HG03097 (cell line): ENCODE results near the gene SETD1B.
A peak's percentile ranks its signal among the peaks of the same experiment; 100 is the strongest.

Experiments
- ATAC-seq: cut with Tn5 transposase; IDR thresholded peaks from one replicate; pipeline ENCODE4 v1.9.1; 2021; ENCODE audit not compliant: unreplicated experiment, low FRiP score

Gene SETD1B

GRCh38 chr12:121794534-121795033 is 9.2 kb upstream of the SETD1B start:
- ATAC-seq: no peak

- no peak for ATAC-seq
Observed at GRCh38 chr12:121795034-121795968, 8.5 kb upstream of the SETD1B start.

- ATAC-seq: no peak
Observed at GRCh38 chr12:121796855-121797751, 6.7 kb upstream of the SETD1B start.

GRCh38 chr12:121797937-121798786 is 5.6 kb upstream of the SETD1B start:
- ATAC-seq: no peak

GRCh38 chr12:121798787-121799155 is 5.0 kb upstream of the SETD1B start:
- no peak for ATAC-seq

- ATAC-seq: no peak
Observed at GRCh38 chr12:121799156-121799841, 4.5 kb upstream of the SETD1B start.

GRCh38 chr12:121799842-121800693 is 3.7 kb upstream of the SETD1B start:
- no peak for ATAC-seq

DNA sequence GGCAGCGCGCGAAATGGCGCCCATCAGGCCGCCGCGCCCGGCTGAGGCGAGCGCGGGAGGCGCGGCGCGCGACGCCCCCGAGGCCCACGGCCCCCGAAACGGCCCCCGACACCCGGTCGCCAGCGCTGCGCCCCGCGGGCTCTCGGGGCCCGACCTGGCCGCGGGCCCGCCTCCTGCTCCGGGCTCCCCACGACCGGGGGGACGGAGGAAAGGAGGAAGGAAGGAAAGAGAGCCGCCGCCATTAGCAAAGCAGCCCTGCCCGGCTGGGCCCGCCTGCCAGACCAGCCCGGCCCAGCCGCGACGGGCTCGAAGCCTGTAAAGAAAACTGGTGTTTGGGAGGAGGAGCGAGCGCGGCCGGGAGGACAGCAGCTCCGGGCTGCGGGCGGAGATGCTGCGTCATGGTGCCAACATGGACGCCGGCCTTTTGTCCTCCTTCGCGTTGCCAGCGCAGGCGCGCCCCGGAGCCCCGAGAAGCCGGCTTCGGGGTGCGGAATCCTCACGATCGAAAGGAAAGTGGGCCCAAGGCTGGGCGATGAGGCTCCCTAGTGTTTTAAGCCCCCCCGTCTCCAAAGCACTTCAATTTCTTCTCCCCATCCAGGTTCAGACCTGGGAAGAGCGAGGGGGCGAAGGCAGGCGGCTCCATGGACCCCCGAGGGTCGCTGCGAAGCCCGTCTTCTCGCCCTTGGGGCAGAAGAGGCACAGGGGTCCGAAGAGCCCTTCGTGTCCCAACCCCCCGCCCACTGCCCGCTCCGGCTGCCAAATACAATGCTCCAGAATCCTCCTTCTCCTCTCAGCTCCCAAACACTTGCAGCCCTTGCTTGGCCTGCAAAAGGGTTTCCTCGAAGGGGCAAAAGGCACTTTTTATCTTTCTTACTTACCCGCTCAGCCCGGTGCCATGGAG is 2.9 kb upstream of the SETD1B start:
- ATAC-seq: no peak

DNA sequence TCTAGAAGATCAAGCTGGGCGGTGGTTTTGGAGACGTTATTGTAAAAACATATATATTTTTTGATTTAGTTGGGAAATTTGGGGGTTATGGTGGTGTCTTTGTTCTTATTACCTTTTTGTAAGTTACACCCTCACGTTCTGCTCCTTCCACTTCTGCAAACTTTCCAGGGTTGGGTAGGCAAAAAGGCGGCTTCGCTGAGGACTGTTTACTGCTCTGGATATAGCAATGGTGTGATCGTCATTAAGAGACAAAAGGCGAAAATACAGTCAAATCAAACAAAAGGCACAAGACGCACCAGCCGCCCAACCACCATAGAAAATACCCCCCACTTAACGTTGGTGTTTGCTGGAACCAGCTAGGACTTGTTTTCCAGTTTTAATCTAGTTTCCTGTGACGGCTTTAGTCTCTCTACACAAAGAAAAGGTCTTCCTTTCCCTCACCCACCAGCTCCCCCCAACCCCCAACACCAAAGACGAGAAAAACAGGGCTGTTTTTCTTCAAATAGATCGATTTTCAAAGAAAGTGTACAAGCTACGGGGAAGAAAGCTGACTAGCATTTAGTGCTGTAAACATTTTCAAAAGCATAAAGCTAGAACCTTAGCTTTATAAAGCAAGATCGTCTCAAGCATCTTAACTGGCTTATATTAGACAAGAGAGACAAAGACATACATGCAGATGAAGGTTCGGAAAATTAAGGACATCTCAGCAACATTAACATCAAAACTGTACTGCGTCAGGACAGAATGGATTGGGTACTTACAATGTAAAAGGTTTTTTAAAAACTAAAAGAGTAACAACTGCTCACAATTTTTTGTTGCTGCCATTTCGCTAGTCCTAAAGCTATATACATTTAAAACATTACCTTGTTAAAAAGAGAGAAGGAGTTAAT is 2.0 kb upstream of the SETD1B start:
- ATAC-seq: no peak

- no peak for ATAC-seq
Observed at GRCh38 chr12:121802485-121802842, 1.3 kb upstream of the SETD1B start.

DNA sequence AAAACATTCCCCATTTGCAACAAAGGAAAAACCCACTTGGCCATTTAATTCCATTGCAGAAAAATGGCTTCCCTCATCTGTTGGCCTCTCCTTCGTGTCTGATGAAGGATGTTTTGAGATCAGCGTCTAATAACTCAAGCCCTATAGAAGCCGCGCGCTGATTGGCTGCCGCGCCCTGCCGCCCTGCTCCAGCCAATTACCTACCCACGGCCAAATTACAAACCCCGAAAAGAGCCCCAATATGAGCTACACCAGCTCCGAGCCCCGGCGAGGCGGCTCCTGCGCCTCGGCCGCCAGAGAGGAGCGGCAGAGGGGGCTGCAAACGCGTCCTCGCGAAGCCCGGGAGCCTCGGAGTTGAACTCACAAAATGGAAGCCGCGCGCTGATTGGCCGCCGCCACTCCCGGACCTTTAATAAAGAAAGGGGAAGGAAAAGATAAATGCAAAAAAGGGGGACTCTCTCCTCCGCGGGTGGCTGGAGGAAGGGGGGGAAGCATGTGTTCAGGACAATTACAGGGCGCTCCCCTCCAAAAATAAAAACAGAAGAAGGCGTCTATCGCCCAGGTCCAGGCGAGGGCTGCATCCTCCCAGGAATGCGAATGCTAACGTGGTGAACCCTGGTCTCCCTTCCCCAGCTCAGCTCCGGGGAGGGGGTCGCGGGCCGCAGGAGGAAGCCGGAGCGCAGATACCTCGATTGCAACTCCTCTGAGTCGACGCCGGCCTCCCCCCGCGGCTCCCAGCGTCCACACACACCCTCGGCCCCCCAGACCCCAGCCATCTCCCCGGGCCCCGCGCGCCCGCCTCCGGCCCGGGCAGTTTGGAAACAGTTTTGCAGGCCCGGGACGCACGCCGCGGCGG is 738 bp upstream of the SETD1B start:
- peak; percentile 42 for ATAC-seq

GRCh38 chr12:121804417-121805111 is 755 bp downstream of the SETD1B start:
- no peak for ATAC-seq

DNA sequence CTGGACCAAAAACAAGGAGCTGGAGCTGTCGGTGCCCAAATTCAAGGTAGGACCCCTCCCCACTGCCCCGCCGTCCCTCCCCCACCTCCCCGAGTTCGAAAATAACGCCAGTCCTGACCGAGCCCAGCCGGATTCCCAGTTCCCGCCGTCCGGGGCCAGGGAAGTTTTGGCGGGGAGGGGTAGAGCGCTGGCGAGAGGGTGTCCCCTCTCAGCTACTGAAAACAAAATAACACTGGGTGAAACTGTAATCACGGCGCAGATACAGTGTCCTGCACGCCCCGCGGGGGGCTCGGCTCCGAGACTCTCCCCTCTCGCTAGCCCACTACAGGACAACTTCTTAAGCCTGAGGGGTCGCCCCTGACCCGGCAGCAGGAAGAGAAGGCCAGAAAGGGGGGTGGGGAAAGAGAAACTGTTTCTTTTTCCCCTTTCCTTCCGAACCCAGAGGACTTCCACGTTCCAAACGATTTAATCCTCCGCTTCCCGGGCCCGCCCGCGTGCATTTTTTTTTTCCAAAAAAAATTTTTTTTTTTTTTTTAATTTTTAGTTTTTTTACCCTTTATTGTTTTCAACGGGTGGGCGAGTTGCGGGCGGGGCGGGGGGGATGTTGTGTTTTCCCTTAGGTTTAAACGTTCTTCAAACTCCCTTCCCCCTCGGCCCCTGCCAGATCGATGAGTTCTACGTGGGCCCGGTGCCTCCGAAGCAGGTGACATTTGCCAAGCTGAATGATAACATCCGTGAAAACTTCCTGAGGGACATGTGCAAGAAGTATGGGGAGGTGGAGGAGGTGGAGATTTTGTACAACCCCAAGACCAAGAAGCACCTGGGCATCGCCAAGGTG is 1.6 kb downstream of the SETD1B start:
- ATAC-seq: no peak

DNA sequence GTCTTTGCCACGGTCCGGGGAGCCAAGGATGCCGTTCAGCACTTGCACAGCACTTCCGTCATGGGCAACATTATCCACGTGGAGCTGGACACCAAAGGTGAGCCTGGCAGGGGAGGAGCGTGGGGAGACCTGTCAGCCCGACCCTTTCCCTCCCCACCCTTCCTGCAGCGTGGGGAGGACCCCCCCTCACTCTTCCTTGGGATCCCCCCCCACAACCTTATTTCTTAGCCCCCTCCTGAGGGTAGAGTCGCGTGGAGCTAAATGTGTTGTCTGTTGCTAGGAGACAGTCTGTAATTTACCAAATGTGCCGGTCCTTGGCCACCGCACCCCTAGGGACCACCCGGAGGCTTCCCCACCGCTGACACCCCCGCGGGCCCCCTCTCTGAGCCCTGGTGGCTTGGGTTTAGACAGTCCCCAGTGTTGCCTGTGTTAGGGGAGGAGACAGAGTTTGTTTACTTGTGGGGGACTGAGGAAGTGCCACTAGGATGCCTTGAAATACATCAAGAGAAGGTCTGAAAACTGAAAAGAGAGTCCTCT is 2.3 kb downstream of the SETD1B start:
- ATAC-seq: no peak
